GM19328 (cell line): ENCODE data around the gene ATXN7L2.

Source experiments
- ATAC-seq: cut with Tn5 transposase; IDR thresholded peaks from one replicate; pipeline ENCODE4 v1.9.1; 2021; ENCODE audit warnings: mild to moderate bottlenecking, moderate library complexity; ENCODE audit not compliant: unreplicated experiment

The ATXN7L2 gene

DNA sequence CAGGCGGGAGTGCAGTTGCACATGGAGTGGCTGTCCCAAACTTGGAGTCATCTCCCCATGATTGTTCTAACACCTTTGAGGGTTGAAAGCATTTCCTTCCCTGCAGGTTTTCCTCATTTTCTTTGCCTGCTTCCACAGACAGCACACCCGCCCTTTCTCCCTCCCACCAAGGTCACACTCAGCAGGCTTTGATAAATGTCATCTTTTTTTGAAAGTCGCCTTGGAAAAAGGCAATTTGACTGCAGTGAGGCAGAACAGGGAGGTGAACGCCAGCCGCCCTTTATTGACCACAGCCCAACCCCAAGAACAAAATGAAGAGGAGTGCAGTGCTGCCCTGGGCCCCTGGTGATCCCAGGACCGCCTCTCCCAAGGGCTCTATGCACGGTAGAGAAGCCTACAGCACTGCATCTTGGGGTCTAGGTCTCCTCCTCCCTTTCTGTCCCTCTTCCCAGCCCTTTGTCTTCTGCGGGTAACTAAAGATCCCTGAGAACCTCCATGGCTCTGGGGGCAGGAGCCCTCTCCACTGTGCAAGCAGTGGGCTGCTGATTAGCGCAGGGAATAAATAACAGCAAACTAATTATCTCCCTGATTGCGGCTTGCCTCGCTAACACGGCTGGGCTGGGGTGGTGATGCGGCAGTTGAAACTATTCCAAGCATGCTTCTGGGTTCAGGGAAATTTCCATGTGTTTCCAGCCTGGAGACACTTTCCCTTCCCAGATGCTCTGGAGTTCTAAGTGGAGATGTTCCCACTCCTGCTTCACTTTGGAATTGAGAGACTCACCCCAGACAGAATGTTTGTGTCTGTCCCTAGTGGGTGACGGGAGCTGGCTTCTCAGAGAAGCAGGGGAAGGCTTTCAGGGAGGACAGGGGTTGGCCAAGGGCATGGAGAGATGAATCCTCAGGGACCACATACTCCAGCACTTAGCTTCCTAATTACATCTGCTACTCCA lies 37.6 kb downstream of the ATXN7L2 start:
- no peak for ATAC-seq

- no peak for ATAC-seq
These were observed 38.3 kb downstream of the ATXN7L2 start for GRCh38 chr1:109522026-109522425.

GRCh38 chr1:109523706-109524105 lies 40.0 kb downstream of the ATXN7L2 start:
- no peak for ATAC-seq

DNA sequence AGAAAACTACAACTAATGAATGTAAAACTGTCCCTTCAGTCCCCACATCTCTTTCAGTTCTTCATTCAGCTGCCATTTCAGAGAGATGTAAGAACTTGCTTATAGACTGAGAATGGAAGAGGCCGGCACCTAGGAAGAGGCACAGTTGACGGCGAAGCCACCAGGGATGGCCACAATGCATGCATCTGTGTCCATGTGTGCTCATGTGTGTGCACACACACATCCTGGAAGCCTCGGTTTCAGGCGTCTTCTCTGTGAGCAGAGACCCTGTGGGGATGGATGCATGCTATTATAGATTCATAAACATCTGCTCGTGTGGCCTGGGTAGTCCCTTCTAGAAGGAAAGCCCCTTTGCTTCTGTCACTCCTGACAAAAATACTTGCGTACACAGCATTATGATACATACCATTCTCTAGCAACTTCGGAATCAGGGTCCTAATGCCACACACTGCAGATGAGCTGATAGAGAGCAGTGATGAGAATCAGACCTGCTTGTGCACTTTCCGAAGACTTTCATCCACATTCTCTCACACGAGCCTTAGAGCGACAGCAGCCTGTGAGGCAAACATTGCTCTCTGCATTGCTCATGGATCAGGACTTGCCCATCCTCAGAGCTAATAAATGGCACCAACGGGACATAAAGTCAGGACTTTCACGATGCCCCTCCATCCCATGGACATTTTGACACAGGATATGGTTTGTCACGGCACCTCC lies 43.5 kb downstream of the ATXN7L2 start:
- ATAC-seq: no peak

DNA sequence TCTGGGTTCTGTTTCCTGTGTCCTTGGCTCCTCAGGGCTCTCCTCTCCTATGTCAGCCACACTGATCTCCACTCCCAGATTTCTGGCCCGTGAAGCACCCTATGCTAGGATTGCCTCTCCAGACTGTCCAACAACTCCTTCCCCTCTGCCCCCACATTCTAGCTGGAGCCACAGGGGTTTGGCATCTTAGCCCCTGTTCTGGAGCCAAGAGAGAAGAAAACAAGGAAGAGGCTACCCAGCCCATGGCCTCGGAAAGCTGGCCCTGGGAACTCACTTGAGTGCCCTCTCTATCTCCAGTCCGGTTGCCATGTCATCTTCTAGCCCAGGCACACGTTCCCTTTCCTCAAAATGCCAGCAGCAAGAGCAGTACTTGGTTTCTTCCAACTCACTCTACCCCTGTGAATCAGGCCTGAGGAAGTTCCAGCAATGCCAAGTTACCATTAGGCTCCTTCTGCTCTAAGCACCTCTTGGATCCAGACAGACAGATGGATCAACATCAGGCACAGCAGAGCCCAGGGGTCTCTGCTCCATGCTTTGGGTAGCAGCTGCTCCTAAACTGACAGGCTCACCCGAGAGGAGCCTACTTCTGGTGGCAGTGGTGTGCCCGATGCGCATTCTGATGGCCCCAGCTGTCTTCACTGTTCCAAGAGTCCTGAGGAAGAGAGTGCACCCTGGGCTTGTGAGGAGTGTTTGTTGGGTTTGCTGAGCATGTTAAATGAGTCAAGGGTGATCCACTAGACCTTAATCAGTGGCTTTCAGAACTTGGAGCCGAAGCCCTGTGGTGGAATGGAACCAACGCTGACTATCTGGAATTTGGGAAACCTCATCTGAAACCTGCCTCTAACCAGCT lies 44.4 kb downstream of the ATXN7L2 start:
- ATAC-seq: no peak

- no peak for ATAC-seq
These were observed 45.0 kb downstream of the ATXN7L2 start for GRCh38 chr1:109528712-109529111.

DNA sequence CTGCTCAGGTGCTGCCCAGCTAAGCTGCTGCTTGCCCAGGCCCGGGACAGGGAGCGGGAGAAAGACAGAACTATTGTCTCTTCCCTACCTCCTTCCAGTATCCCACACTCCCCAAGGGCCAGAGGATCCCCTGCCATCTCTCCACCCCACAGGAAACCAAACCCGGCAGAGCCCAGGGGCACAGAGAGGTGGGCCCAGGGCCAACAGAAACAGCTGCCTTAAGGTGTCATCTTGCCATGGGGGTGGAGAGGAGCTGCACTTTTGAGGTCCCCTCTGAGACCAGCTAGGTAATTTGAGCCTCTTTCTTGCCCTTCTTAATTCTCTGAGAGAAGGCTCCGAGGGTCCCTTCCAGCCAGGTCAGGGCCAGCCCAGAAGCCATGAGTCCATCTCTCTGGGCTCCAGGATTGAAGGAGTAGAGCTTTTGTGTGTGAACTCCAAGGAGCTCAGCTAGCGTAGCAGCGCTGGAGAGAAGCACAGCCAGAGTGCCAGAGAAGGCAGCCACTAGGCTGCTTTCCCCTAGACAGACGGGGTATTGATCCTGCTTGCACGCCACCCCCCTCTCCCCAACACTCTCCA lies 46.3 kb downstream of the ATXN7L2 start:
- ATAC-seq: no peak

- ATAC-seq: no peak
These were observed 46.9 kb downstream of the ATXN7L2 start for GRCh38 chr1:109530457-109531087.

DNA sequence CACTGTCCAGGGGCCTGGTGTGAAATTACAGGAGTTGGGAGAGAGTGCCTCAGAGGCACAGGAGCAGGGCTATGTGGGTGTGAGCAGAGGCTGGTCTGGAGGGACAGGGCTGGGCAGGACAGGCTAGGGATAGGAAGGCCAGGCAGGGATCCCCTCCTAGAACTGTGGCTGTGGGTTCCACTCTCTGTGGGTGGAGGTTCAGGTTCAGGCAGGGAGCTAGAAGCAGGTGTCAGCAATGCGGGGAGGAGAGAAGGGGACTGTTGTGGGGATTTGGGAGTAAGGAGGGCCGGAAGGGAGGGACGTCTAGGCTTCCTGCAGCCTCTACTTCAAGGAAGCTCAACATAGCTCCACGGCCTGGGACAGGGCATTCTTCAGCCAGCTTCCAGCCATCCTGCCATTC lies 47.7 kb downstream of the ATXN7L2 start:
- ATAC-seq: no peak

DNA sequence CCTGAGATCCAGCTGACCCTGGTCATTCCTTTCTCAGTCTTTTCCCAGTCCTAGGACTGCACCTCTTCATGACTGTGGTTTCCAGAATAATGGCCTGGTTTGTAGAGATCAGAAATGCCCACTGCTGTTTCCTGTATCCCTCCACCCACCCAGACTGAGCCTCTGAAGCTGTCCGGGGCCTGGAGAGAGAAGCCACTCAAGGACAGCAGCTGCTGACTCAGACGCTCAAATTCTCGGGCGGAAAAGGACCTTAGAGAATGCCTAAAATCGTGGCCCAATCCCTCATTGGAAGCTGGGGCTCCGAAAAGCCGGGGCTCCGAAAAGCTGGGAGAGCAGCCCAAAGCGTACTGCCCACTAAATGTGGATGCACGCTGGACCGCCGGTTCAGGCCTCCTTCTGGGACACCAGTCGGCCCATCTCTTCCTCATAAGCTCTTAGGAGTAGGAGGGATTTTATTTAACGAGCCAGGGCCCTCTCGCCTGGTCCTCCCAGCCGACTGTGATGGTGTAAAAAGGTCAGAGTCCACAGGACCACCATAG lies 48.2 kb downstream of the ATXN7L2 start:
- no peak for ATAC-seq

DNA sequence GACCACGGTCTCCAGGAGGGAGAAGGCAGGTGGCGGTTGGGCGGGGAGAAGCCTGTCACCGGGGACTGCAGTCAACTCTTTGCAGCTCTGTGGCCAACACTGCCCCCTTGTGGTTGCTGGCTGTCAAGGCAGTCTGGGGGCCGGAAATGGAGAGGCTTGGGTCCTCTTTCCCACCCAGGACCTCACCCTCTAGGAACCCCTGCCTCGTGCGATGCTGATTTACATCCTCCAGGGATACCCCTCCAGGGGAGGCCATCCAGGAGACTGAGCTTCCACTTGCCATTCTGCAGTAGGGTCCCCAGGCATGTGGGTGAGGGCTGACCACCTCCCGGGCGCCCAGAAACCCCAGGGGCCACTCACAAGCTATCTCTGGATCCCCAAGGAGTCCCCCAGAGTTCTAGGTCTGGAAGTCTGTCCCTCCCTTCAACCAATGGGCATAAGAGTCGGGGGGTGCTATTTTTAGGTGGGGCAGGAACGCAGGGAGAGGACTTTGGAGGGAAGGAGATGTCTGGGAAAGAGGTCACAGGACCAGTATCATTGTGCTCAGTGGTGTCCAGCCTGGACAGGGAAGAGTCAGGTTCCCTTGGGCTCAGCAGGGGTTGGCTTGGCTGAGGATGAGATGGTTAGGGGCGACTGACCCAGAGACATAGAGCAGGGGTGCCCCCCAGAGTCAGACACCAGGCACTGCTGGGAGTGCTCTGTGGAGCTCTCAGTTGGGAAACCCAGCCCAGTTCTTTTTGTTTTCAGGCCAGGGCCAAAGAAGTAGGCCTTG lies 48.8 kb downstream of the ATXN7L2 start:
- ATAC-seq: peak; percentile 76

DNA sequence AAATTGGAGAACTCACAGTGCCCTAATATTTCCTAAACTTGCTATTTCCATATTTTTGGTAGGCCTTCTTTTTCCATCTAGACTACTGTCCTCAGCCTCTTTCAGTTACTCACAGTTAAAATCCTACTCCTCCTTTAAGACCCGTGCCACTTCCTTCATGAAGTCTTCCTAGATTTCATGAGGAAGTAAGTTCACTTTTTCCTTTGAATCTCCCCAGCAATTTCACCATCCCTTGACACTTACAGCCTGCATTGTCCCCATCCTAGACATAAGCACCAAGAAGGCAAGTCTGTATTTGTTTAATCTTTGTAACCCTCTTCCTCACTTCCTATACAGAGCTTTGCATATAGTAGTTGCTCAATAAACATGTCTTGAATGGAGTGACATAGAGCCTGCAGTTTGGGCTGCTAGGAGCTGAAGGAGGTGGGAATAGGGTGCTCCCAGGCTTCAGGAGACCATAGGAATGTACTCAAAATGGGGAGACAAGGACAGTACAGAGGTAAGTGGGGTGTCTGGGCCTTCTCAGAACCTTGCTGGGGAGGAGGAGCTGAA lies 50.7 kb downstream of the ATXN7L2 start:
- no peak for ATAC-seq

GRCh38 chr1:109535481-109535880 lies 51.8 kb downstream of the ATXN7L2 start:
- no peak for ATAC-seq

DNA sequence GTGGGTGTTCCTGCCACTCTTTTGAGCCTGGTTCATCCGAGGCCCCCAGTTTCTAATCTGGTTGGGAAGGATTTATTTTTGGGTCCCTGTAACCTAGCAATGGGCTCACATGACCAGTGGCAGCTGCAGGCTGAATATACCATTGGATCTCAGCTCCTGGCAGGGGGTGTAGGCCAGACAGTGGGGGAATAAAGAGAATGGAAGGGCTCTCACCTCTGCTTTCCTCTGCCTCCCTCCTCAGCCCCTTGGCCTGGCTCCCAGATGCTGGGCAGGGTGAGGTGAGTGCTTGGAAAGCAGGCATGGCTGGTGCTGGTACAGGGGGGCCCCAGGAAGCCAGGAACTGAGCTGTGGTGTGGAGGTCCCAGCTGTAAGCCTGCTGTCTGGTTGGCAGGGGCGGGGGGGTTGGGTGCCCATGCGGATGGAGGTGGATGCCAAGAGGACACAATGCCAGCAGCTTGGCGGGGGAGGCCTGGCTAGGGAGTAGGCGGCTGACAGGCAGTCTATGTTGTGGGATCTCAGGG lies 52.3 kb downstream of the ATXN7L2 start:
- no peak for ATAC-seq

DNA sequence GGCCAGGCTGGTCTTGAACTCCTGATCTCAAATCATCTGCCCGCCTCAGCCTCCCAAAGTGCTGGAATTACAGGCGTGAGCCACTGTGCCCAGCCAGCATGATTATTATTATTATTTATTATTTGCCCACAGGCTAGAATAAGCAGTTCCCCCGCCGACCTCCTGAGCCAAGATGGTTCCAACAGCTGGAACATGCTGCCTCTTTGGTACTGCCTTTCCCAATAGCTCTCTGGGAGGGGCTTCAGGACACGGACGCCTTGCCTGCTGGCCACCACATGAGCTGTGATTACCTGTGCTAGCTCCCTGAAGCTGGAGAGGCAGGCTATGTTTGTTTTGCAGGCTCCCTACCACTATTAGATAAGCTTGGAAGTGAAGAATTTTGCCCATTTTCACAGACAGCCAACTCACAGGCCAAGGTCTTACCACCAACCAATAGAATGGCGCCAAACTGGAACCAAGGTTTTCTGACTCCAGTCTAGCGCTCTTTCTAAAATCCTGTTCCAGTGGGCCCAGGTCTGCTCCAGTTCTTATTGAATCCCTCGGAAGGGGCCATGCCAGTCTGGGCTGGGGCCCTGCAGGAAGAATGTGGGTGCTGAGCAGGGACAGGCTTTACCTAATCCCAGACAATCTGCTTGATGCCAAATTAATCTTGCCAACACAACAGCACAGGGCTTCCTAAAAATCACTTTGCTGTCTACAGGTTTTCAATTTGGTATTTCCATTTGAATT lies 53.9 kb downstream of the ATXN7L2 start:
- no peak for ATAC-seq

DNA sequence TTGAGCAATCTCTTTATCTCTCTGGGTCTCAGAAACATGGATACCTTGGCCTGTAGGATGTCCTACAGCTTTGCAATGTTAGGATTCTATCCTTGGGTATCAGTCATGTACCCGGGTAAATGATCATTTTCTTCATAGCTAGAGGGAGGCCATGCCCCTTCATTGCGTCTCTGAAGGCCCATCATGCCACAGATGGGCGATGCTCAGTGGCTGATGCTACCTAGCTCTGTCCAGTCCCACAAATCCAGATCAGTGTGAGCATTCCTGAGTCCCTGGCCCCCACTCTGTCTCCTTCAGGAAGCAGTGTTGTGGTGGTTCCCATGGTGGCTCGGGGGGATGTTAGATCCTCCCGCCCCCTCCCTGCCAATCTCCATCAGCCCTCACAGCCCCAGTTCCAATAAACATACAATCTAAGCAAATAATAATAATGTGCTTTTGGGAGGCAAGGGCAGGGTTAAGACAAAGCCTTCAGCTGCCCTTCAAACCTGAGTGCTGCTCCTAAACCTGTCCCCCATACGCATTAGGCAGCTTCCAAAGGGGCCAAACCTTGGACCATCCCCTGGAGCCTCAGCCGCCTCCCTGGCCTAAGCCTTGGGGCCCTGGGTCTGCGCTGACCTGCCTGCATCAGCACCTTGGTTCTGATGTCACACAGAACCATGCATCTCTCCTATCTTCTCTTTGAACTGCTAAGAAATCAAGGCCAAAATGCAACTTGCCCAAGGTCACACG lies 55.3 kb downstream of the ATXN7L2 start:
- no peak for ATAC-seq

DNA sequence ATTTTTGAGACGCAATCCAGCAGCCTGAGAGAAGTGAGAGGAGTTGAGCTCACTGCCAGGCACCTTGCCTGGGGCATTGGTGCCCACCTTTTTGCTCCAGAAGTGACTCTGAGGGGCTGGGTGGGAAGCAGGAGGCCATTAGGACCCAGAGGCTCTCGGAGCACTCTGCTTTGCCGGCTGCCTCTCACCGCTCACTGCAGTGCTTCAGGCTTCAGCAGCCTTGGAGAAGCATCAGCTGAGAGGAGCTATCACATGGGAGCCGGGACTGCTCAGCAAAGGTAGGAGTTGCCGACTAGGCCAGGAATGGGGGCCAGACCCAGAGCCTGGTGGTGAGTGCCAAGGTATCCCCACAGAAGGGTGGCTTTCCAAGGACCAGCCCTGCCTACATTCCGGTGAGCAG lies 56.0 kb downstream of the ATXN7L2 start, which contains the start of gene GPR61:
Gene GPR61, plus strand, starts transcription at position 197 of the 400 bp plus-strand sequence. CDS start 3,151 bp downstream, outside the sequence.
- no peak for ATAC-seq
